ENCODE measurements around the gene TEX13C. TPM values are rescaled to one million over a fixed set of nuclear protein-coding genes. Genes with fewer than 3 reads are reported as not detected.

The TEX13C gene
- total and polyA plus RNA-seq, 2 experiments from 2014 or later: 0.07 TPM; not detected in 1

DNA sequence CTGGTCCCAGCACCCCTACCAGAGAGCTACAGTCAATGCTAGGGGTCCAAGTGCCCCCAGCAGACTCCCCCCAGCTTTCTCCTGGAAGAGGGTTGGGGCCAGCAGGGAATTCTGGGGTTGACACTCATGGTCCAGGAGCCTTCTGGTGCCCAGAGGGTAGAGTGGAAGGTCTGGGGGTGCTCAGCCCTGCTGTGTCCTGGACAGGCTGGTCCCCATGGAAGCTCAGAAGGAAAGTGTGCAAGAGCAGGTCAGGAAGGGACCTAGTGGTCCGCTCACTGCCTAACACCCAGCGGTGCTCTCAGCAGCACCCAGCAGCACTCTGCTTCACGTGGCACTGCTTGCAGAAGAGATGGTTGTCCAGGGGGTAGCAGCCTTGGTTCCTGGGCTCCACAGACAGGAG, 6.9 kb downstream of the TEX13C start (continued):
- TF ChIP-seq, protein P1, sequence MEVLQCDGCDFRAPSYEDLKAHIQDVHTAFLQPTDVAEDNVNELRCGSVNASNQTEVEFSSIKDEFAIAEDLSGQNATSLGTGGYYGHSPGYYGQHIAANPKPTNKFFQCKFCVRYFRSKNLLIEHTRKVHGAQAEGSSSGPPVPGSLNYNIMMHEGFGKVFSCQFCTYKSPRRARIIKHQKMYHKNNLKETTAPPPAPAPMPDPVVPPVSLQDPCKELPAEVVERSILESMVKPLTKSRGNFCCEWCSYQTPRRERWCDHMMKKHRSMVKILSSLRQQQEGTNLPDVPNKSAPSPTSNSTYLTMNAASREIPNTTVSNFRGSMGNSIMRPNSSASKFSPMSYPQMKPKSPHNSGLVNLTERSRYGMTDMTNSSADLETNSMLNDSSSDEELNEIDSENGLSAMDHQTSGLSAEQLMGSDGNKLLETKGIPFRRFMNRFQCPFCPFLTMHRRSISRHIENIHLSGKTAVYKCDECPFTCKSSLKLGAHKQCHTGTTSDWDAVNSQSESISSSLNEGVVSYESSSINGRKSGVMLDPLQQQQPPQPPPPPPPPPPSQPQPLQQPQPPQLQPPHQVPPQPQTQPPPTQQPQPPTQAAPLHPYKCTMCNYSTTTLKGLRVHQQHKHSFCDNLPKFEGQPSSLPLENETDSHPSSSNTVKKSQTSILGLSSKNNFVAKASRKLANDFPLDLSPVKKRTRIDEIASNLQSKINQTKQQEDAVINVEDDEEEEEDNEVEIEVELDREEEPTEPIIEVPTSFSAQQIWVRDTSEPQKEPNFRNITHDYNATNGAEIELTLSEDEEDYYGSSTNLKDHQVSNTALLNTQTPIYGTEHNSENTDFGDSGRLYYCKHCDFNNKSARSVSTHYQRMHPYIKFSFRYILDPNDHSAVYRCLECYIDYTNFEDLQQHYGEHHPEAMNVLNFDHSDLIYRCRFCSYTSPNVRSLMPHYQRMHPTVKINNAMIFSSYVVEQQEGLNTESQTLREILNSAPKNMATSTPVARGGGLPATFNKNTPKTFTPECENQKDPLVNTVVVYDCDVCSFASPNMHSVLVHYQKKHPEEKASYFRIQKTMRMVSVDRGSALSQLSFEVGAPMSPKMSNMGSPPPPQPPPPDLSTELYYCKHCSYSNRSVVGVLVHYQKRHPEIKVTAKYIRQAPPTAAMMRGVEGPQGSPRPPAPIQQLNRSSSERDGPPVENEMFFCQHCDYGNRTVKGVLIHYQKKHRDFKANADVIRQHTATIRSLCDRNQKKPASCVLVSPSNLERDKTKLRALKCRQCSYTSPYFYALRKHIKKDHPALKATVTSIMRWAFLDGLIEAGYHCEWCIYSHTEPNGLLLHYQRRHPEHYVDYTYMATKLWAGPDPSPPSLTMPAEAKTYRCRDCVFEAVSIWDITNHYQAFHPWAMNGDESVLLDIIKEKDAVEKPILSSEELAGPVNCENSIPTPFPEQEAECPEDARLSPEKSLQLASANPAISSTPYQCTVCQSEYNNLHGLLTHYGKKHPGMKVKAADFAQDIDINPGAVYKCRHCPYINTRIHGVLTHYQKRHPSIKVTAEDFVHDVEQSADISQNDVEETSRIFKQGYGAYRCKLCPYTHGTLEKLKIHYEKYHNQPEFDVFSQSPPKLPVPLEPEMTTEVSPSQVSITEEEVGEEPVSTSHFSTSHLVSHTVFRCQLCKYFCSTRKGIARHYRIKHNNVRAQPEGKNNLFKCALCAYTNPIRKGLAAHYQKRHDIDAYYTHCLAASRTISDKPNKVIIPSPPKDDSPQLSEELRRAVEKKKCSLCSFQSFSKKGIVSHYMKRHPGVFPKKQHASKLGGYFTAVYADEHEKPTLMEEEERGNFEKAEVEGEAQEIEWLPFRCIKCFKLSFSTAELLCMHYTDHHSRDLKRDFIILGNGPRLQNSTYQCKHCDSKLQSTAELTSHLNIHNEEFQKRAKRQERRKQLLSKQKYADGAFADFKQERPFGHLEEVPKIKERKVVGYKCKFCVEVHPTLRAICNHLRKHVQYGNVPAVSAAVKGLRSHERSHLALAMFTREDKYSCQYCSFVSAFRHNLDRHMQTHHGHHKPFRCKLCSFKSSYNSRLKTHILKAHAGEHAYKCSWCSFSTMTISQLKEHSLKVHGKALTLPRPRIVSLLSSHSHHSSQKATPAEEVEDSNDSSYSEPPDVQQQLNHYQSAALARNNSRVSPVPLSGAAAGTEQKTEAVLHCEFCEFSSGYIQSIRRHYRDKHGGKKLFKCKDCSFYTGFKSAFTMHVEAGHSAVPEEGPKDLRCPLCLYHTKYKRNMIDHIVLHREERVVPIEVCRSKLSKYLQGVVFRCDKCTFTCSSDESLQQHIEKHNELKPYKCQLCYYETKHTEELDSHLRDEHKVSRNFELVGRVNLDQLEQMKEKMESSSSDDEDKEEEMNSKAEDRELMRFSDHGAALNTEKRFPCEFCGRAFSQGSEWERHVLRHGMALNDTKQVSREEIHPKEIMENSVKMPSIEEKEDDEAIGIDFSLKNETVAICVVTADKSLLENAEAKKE (CRISPR knock-in tag; IDR thresholded peaks at IDR 0.05): no peak
- TF ChIP-seq, protein P2, sequence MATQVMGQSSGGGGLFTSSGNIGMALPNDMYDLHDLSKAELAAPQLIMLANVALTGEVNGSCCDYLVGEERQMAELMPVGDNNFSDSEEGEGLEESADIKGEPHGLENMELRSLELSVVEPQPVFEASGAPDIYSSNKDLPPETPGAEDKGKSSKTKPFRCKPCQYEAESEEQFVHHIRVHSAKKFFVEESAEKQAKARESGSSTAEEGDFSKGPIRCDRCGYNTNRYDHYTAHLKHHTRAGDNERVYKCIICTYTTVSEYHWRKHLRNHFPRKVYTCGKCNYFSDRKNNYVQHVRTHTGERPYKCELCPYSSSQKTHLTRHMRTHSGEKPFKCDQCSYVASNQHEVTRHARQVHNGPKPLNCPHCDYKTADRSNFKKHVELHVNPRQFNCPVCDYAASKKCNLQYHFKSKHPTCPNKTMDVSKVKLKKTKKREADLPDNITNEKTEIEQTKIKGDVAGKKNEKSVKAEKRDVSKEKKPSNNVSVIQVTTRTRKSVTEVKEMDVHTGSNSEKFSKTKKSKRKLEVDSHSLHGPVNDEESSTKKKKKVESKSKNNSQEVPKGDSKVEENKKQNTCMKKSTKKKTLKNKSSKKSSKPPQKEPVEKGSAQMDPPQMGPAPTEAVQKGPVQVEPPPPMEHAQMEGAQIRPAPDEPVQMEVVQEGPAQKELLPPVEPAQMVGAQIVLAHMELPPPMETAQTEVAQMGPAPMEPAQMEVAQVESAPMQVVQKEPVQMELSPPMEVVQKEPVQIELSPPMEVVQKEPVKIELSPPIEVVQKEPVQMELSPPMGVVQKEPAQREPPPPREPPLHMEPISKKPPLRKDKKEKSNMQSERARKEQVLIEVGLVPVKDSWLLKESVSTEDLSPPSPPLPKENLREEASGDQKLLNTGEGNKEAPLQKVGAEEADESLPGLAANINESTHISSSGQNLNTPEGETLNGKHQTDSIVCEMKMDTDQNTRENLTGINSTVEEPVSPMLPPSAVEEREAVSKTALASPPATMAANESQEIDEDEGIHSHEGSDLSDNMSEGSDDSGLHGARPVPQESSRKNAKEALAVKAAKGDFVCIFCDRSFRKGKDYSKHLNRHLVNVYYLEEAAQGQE (IDR thresholded peaks at IDR 0.05; ENCODE audit: unreplicated experiment): no peak

DNA sequence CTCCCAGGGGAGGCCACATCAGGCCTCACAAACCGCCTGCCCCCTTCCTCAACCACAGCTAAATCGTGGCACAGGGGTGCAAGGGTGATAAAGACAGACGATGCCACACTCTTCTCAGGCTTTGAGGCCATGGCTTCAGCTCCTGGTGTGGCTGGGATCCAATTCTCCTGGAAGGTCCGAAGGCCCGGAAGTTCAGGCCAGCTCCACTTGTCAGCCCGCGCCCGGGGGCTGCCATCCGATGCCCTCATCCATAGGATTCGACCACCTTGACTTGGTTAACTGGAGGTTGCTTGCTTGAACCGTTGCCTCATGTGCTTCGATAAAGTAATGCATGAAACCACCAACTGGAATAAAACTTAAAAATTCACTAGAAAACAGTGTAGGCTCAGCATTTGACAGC, 8.2 kb downstream of the TEX13C start:
- H3K4me3 Mint-ChIP-seq: no peak overlapping the region
- 0 out of 2 replicates have a peak, but pooled peaks cover 5% of the 10 kb centered on the region for H3K4me1 ChIP-seq (ENCODE audit: insufficient read depth)
- H3F3A ChIP-seq (replicated peaks; ENCODE audit: low read depth): no peaks in the 10 kb centered on the region
- no peak overlapping the region for H3K4me2 ChIP-seq
- H3K4me3 ChIP-seq: no peak overlapping the region
- no peak overlapping the region for H2AFZ ChIP-seq
- H3K36me3 ChIP-seq (ENCODE audit: insufficient read depth): no peaks in the 10 kb centered on the region
- H3K9me3 Mint-ChIP-seq: no peaks in the 10 kb centered on the region
- H3K9me2 ChIP-seq (ENCODE audit: insufficient read depth): no peaks in the 10 kb centered on the region
- no peaks in the 10 kb centered on the region for H3K79me2 ChIP-seq (replicated peaks; ENCODE audit: insufficient read depth)
- no peaks in the 10 kb centered on the region for H3K27me3 Mint-ChIP-seq (ENCODE audit: insufficient read depth, low read depth, poor library complexity)
- H3K27me3 ChIP-seq (ENCODE audit: insufficient read depth): no peaks in the 10 kb centered on the region
- H3K27ac Mint-ChIP-seq: no peak overlapping the region
- ATAC-seq (no peak), DNase-seq (ENCODE audit: low spot score) (no peak)
- H3K27ac ChIP-seq (ENCODE audit: low read depth): no peak overlapping the region
- H4K20me1 ChIP-seq (replicated peaks; ENCODE audit: insufficient read depth): no peaks in the 10 kb centered on the region
- H3K4me1 Mint-ChIP-seq: no peaks in the 10 kb centered on the region
- no peaks in the 10 kb centered on the region for H3K36me3 Mint-ChIP-seq (ENCODE audit: low read depth)
- TF ChIP-seq JUNB (IDR thresholded peaks at IDR 0.05; ENCODE audit: unreplicated experiment) (no peak), NANOG (IDR thresholded peaks at IDR 0.05; ENCODE audit: borderline replicate concordance) (no peak), CREB1 (CRISPR knock-in tag; IDR thresholded peaks at IDR 0.05; ENCODE audit: low read depth) (no peak), EZH2 (IDR thresholded peaks at IDR 0.05; ENCODE audit: low read depth, unreplicated experiment) (no peak)
- TF ChIP-seq, protein P1 (CRISPR knock-in tag; IDR thresholded peaks at IDR 0.05): no peak
